Neural cell (in vitro differentiated cells): Measurements from ENCODE around the gene CDK6. TPM values are rescaled to one million over a fixed set of nuclear protein-coding genes. Genes with fewer than 3 reads are reported as not detected.

Source experiments
- H2AFZ ChIP-seq: fragments of 200-600, 300-800 bp; sonication (generic), shearing (Covaris generic); 2 replicates; pipeline ENCODE4 v1.6.0; 2014; ENCODE audit warnings: low read depth, mild to moderate bottlenecking, antibody characterized with exemption, low read length, moderate library complexity
- H3F3A ChIP-seq: fragments of 200-600 bp; shearing (Covaris generic); 2 replicates; pipeline ENCODE4 v1.6.1; 2016; ENCODE audit warnings: mild to moderate bottlenecking, moderate library complexity, mixed read lengths, antibody characterized with exemption, low read length; ENCODE audit not compliant: insufficient read depth, poor library complexity, severe bottlenecking
- H3K27ac ChIP-seq: fragments of 200-600, 300-800 bp; sonication (generic), shearing (Covaris generic); 2 replicates; pipeline ENCODE4 v1.5.1; 2014; ENCODE audit warnings: mild to moderate bottlenecking, low read length, moderate library complexity
- H3K27me3 ChIP-seq: fragments of 300-800, 200-600 bp; sonication (generic), shearing (Covaris generic); 2 replicates; pipeline ENCODE4 v1.6.0; 2014; ENCODE audit warnings: mild to moderate bottlenecking, low read depth, low read length, moderate library complexity; ENCODE audit not compliant: insufficient read depth
- H3K36me3 ChIP-seq: fragments of 300-800, 200-600 bp; sonication (generic), shearing (Covaris generic); 2 replicates; pipeline ENCODE4 v1.5.1; 2014; ENCODE audit warnings: mild to moderate bottlenecking, antibody characterized with exemption, low read length, moderate library complexity; ENCODE audit not compliant: insufficient read depth
- H3K4me2 ChIP-seq: fragments of 300-800, 200-600 bp; sonication (generic), shearing (Covaris generic); 2 replicates; pipeline ENCODE4 v1.6.0; 2014; ENCODE audit warnings: mild to moderate bottlenecking, low read length
- H3K4me3 ChIP-seq: fragments of 300-800, 200-600 bp; sonication (generic), shearing (Covaris generic); 2 replicates; pipeline ENCODE4 v1.5.1; 2014; ENCODE audit warnings: mild to moderate bottlenecking, low read length, moderate library complexity
- H3K79me2 ChIP-seq: fragments of 200-600 bp; shearing (Covaris generic); replicated peaks from 2 replicates; pipeline ENCODE4 v1.6.0; 2014; ENCODE audit warnings: mild to moderate bottlenecking, low read length, moderate library complexity; ENCODE audit not compliant: insufficient read depth
- H3K9ac ChIP-seq: fragments of 300-800, 200-600 bp; sonication (generic), shearing (Covaris generic); 2 replicates; pipeline ENCODE4 v1.6.1; 2016; ENCODE audit warnings: mild to moderate bottlenecking, low read length, mixed read lengths
- H3K9me2 ChIP-seq: fragments of 200-600 bp; shearing (Covaris generic); 2 replicates; pipeline ENCODE4 v1.6.1; 2016; ENCODE audit warnings: mild to moderate bottlenecking, low read length, mixed read lengths; ENCODE audit not compliant: insufficient read depth
- H3K9me3 ChIP-seq: fragments of 200-600, 300-800 bp; sonication (generic), shearing (Covaris generic); 2 replicates; pipeline ENCODE4 v1.6.1; 2016; ENCODE audit warnings: mild to moderate bottlenecking, mixed run types, low read length, moderate library complexity, mixed read lengths
- H4K20me1 ChIP-seq: fragments of 200-600 bp; shearing (Covaris generic); 2 replicates; pipeline ENCODE4 v1.6.1; 2016; ENCODE audit warnings: mild to moderate bottlenecking, mixed run types; ENCODE audit not compliant: insufficient read depth
- CTCF ChIP-seq: fragments of 450-650 bp; IDR thresholded peaks from 2 replicates; pipeline ENCODE4 v1.5.1; 2014; ENCODE audit warnings: antibody characterized with exemption, mild to moderate bottlenecking, moderate library complexity; ENCODE audit not compliant: poor library complexity, severe bottlenecking
- EP300 ChIP-seq: fragments of 450-650 bp; conservative IDR thresholded peaks from 2 replicates; pipeline ENCODE4 v1.6.1; 2014; ENCODE audit warnings: antibody characterized with exemption, mild to moderate bottlenecking, moderate library complexity; ENCODE audit not compliant: poor library complexity, severe bottlenecking
- EZH2 ChIP-seq: fragments of 200-600, 300-800 bp; shearing (Covaris generic), sonication (generic); IDR thresholded peaks from 2 replicates; pipeline ENCODE4 v1.6.1; 2014; ENCODE audit warnings: antibody characterized with exemption, low read length, borderline replicate concordance, mild to moderate bottlenecking; ENCODE audit not compliant: insufficient read depth, poor library complexity, severe bottlenecking
- MXI1 ChIP-seq: fragments of 450-650 bp; conservative IDR thresholded peaks from 2 replicates; pipeline ENCODE4 v1.6.1; 2014; ENCODE audit warnings: antibody characterized with exemption, mild to moderate bottlenecking; ENCODE audit not compliant: poor library complexity, severe bottlenecking
- POLR2AphosphoS5 ChIP-seq: IDR thresholded peaks from 2 replicates; pipeline ENCODE4 v1.6.1; 2012
- RAD21 ChIP-seq: fragments of 450-650 bp; conservative IDR thresholded peaks from 2 replicates; pipeline ENCODE4 v1.6.1; 2014; ENCODE audit warnings: antibody characterized with exemption, mild to moderate bottlenecking, moderate library complexity
- REST ChIP-seq: IDR thresholded peaks from 2 replicates; pipeline ENCODE4 v1.6.1; 2012; ENCODE audit warnings: borderline replicate concordance
- SMC3 ChIP-seq: fragments of 450-650 bp; conservative IDR thresholded peaks from 2 replicates; pipeline ENCODE4 v1.6.1; 2014; ENCODE audit warnings: antibody characterized with exemption, mild to moderate bottlenecking, moderate library complexity; ENCODE audit not compliant: poor library complexity
- TAF1 ChIP-seq: IDR thresholded peaks from 2 replicates; pipeline ENCODE4 v1.6.1; 2012; ENCODE audit warnings: low read depth
- polyA plus RNA-seq: library from polyadenylated mRNA; depleted of rRNA; stranded (reverse); fragments of >200 nt; gene quantifications from 2 replicates; pipeline ENCODE4 v1.2.3, GENCODE V29; 2014

Gene CDK6
- polyA plus RNA-seq, 1 donor from 2014 or later: 4.1 TPM

GRCh38 chr7:92781117-92781720, 55.2 kb downstream of the CDK6 start:
- Histone ChIP-seq H3K9me3 (no peaks in the 10 kb centered on the region), H3K4me3 (no peak overlapping the region), H3F3A (no peaks in the 10 kb centered on the region), H3K4me2 (no peak overlapping the region), H3K27ac (no peak overlapping the region), H4K20me1 (no peaks in the 10 kb centered on the region), H2AFZ (no peak overlapping the region), H3K9me2 (no peaks in the 10 kb centered on the region), H3K27me3 (no peaks in the 10 kb centered on the region), H3K79me2 (peaks cover 5% of the 10 kb centered on the region), H3K36me3 (no peaks in the 10 kb centered on the region), H3K9ac (no peak overlapping the region)
- no peak for TF ChIP-seq EP300
- TF ChIP-seq REST: no peak
- TF ChIP-seq POLR2AphosphoS5: no peak

GRCh38 chr7:92778972-92779371, 57.4 kb downstream of the CDK6 start:
- Histone ChIP-seq H3K4me3 (no peak overlapping the region), H3K9me2 (no peaks in the 10 kb centered on the region), H2AFZ (no peak overlapping the region), H3K79me2 (no peaks in the 10 kb centered on the region), H3K9ac (no peak overlapping the region), H3K4me2 (no peak overlapping the region), H4K20me1 (no peaks in the 10 kb centered on the region), H3F3A (no peaks in the 10 kb centered on the region), H3K27ac (no peak overlapping the region), H3K36me3 (no peaks in the 10 kb centered on the region), H3K9me3 (no peaks in the 10 kb centered on the region), H3K27me3 (no peaks in the 10 kb centered on the region)
- TF ChIP-seq MXI1 (no peak), SMC3 (no peak), EP300 (no peak), REST (no peak), TAF1 (no peak), RAD21 (no peak), CTCF (no peak), EZH2 (no peak), POLR2AphosphoS5 (no peak)
